Hepatocyte (in vitro differentiated cells): ENCODE measurements around the gene CCR5.

Experiments used
- CTCF ChIP-seq: fragments of 200-600 bp; sonication (generic); IDR thresholded peaks from 2 replicates; pipeline ENCODE4 v1.5.1; 2016; ENCODE audit warnings: antibody characterized with exemption, mild to moderate bottlenecking; ENCODE audit not compliant: poor library complexity
- EZH2 ChIP-seq: fragments of 200-600 bp; sonication (generic); IDR thresholded peaks from 2 replicates; pipeline ENCODE4 v1.6.1; 2016; ENCODE audit warnings: antibody characterized with exemption, mild to moderate bottlenecking, borderline replicate concordance
- EZH2phosphoT487 ChIP-seq: fragments of 200-600 bp; sonication (generic); IDR thresholded peaks from one replicate; pipeline ENCODE4 v1.6.1; 2018; ENCODE audit warnings: antibody characterized with exemption, mild to moderate bottlenecking, low read depth, moderate library complexity; ENCODE audit not compliant: unreplicated experiment, severe bottlenecking

GRCh38 chr3:46354478-46354877 is 16.3 kb upstream of the CCR5 start:
- TF ChIP-seq CTCF (no peak), EZH2phosphoT487 (no peak), EZH2 (no peak)
